NCI-H2107 treated with DMSO at 0.1 percent for 48 hours (cell line): ENCODE results near the gene TMEM263.
"Not testable (repeated sequence)": the region's sequence is repeated elsewhere in the genome, so short reads cannot be mapped to it uniquely, and the experiment has no call there.

ENCODE experiments used
- DNase-seq: peaks from one replicate; lab custom pipeline; 2025; ENCODE audit not compliant: unreplicated experiment; lab: John Stamatoyannopoulos, UW

TMEM263 gene

GRCh38 chr12:106955377-106956047, at the start of gene TMEM263:
Gene TMEM263, plus strand, starts transcription at chr12:106955907. Its CDS starts 11,210 bp downstream, at chr12:106967117.
- DNase-seq, result peak; percentile 77

GRCh38 chr12:106906715-106907114, 49.0 kb upstream of the TMEM263 start:
- no peak for DNase-seq

- no peak for DNase-seq
Measured at GRCh38 chr12:106907411-106907810, 48.3 kb upstream of the TMEM263 start.

- DNase-seq, result no peak
Measured at GRCh38 chr12:106907846-106908245, 47.9 kb upstream of the TMEM263 start.

- no peak for DNase-seq
Measured at GRCh38 chr12:106908561-106908960, 47.1 kb upstream of the TMEM263 start.

GRCh38 chr12:106910202-106910601, 45.5 kb upstream of the TMEM263 start:
- DNase-seq, result no peak

- no peak for DNase-seq
Measured at GRCh38 chr12:106911581-106911980, 44.1 kb upstream of the TMEM263 start.

- no peak for DNase-seq
Measured at GRCh38 chr12:106913456-106913855, 42.3 kb upstream of the TMEM263 start.

GRCh38 chr12:106914796-106915634, 40.7 kb upstream of the TMEM263 start:
- peak; percentile 61 for DNase-seq

GRCh38 chr12:106915635-106916026, 40.1 kb upstream of the TMEM263 start:
- no peak for DNase-seq

- no peak for DNase-seq
Measured at GRCh38 chr12:106917503-106917902, 38.2 kb upstream of the TMEM263 start.

- peak; percentile 50 for DNase-seq
Measured at GRCh38 chr12:106918746-106919145, 37.0 kb upstream of the TMEM263 start.

- DNase-seq, result peak; percentile 25
Measured at GRCh38 chr12:106919910-106920544, 35.7 kb upstream of the TMEM263 start.

- DNase-seq, result not testable (repeated sequence)
Measured at GRCh38 chr12:106921976-106922375, 33.7 kb upstream of the TMEM263 start.

GRCh38 chr12:106923594-106923993, 32.1 kb upstream of the TMEM263 start:
- not testable (repeated sequence) for DNase-seq

- DNase-seq, result no peak
Measured at GRCh38 chr12:106924268-106924861, 31.3 kb upstream of the TMEM263 start.

GRCh38 chr12:106926657-106927056, 29.1 kb upstream of the TMEM263 start:
- DNase-seq, result no peak

GRCh38 chr12:106934277-106934676, 21.4 kb upstream of the TMEM263 start:
- no peak for DNase-seq

GRCh38 chr12:106941481-106942156, 14.1 kb upstream of the TMEM263 start:
- no peak for DNase-seq

GRCh38 chr12:106942775-106943174, 12.9 kb upstream of the TMEM263 start:
- no peak for DNase-seq
